Stimulated activated CD4-positive, alpha-beta T cell treated with anti-CD3 and anti-CD28 coated beads, Interleukin-1b, Interleukin-23, amount 100 ng/mL, for 1 hour (primary cell): Measurements from ENCODE around the gene WWOX.

Experiments used
- DNase-seq, 2 donors: peaks; one replicate each; pipeline ENCODE4 v3.0.0-alpha.2; 2020; ENCODE audit warnings: low read depth in 2 of 2

WWOX gene

GRCh38 chr16:78655331-78656113 is 556.1 kb downstream of the WWOX start:
- DNase-seq = no peak

GRCh38 chr16:78656887-78657286 is 557.4 kb downstream of the WWOX start:
- no peak for DNase-seq

- DNase-seq = no peak
Measured at GRCh38 chr16:78659216-78659615, 559.8 kb downstream of the WWOX start.

GRCh38 chr16:78659668-78660217 is 560.3 kb downstream of the WWOX start:
- DNase-seq = no peak

- DNase-seq = no peak
Measured at GRCh38 chr16:78660795-78661194, 561.3 kb downstream of the WWOX start.

- DNase-seq = no peak
Measured at GRCh38 chr16:78663690-78664089, 564.2 kb downstream of the WWOX start.

GRCh38 chr16:78664811-78665772 is 565.6 kb downstream of the WWOX start:
- no peak for DNase-seq

GRCh38 chr16:78666318-78666717 is 566.9 kb downstream of the WWOX start:
- no peak for DNase-seq

- no peak for DNase-seq
Measured at GRCh38 chr16:78667675-78668074, 568.2 kb downstream of the WWOX start.

- DNase-seq = no peak
Measured at GRCh38 chr16:78668393-78668792, 568.9 kb downstream of the WWOX start.

- no peak for DNase-seq
Measured at GRCh38 chr16:78669994-78670393, 570.5 kb downstream of the WWOX start.

GRCh38 chr16:78672779-78673556 is 573.5 kb downstream of the WWOX start:
- no peak for DNase-seq

GRCh38 chr16:78673884-78674283 is 574.4 kb downstream of the WWOX start:
- DNase-seq = no peak

- DNase-seq = no peak
Measured at GRCh38 chr16:78675312-78675711, 575.9 kb downstream of the WWOX start.

GRCh38 chr16:78675951-78676792 is 576.7 kb downstream of the WWOX start:
- no peak for DNase-seq

GRCh38 chr16:78677181-78677731 is 577.8 kb downstream of the WWOX start:
- no peak for DNase-seq

GRCh38 chr16:78679546-78679945 is 580.1 kb downstream of the WWOX start:
- no peak for DNase-seq

GRCh38 chr16:78681743-78682142 is 582.3 kb downstream of the WWOX start:
- no peak for DNase-seq

- DNase-seq = no peak
Measured at GRCh38 chr16:78684030-78684611, 584.7 kb downstream of the WWOX start.
